ENCODE data around the gene SMCO3. TPM values are rescaled to one million over a fixed set of nuclear protein-coding genes. Genes with fewer than 3 reads are reported as not detected.
A peak's percentile ranks its signal among the peaks of the same experiment; 100 is the strongest.

Gene SMCO3
- total and polyA plus RNA-seq, 2 of the 13 experiments (the other 11 are each of a cell fraction or from before 2014, with no cell fraction given): 0.29 to 0.42 TPM

- TF ChIP-seq THAP11 (CRISPR knock-in tag; IDR thresholded peaks at IDR 0.05) (peak; percentile 15; the same call in 1 of the 2 replicates), ARID4A (CRISPR knock-in tag; IDR thresholded peaks at IDR 0.05; ENCODE audit: borderline replicate concordance) (peak; percentile 38; the same call in 1 of the 2 replicates), ZNF766 (CRISPR knock-in tag; IDR thresholded peaks at IDR 0.05; ENCODE audit: borderline replicate concordance) (peak; percentile 39; the same call in 1 of the 2 replicates), ZNF772 (CRISPR knock-in tag; IDR thresholded peaks at IDR 0.05) (0 out of 2 replicates have a peak, but pooled peaks have one; percentile 32), SOX6 (IDR thresholded peaks at IDR 0.05) (no peak), SOX6 (CRISPR knock-in tag; IDR thresholded peaks at IDR 0.05) (peak; percentile 82), KMT2A (CRISPR knock-in tag; IDR thresholded peaks at IDR 0.05) (peak; percentile 62; the same call in 1 of the 2 replicates), RXRB (CRISPR knock-in tag; IDR thresholded peaks at IDR 0.05; ENCODE audit: borderline replicate concordance) (peak; percentile 37; the same call in 1 of the 2 replicates), ZSCAN25 (CRISPR knock-in tag; IDR thresholded peaks at IDR 0.05) (0 out of 2 replicates have a peak, but pooled peaks have one; percentile 23), SOX5 (CRISPR knock-in tag; IDR thresholded peaks at IDR 0.05; ENCODE audit: borderline replicate concordance) (peak; percentile 69), SP140L (CRISPR knock-in tag; IDR thresholded peaks at IDR 0.05; ENCODE audit: borderline replicate concordance) (no peak), TOPORS (CRISPR knock-in tag; IDR thresholded peaks at IDR 0.05) (no peak), ZNF333 (CRISPR knock-in tag; IDR thresholded peaks at IDR 0.05; ENCODE audit: borderline replicate concordance) (no peak), HDAC1 (CRISPR knock-in tag; IDR thresholded peaks at IDR 0.05) (peak; percentile 51; the same call in 1 of the 2 replicates), ZNF143 (CRISPR knock-in tag; IDR thresholded peaks at IDR 0.05) (peak; percentile 27; the same call in 1 of the 2 replicates), WIZ (CRISPR knock-in tag; IDR thresholded peaks at IDR 0.05) (0 out of 2 replicates have a peak, but pooled peaks have one; percentile 59), ZNF777 (CRISPR knock-in tag; IDR thresholded peaks at IDR 0.05) (no peak), ZIK1 (CRISPR knock-in tag; IDR thresholded peaks at IDR 0.05; ENCODE audit: borderline replicate concordance, low read depth) (no peak), HMGXB3 (CRISPR knock-in tag; IDR thresholded peaks at IDR 0.05; ENCODE audit: borderline replicate concordance) (peak; percentile 60; the same call in 1 of the 2 replicates)
- TF ChIP-seq, protein P1, sequence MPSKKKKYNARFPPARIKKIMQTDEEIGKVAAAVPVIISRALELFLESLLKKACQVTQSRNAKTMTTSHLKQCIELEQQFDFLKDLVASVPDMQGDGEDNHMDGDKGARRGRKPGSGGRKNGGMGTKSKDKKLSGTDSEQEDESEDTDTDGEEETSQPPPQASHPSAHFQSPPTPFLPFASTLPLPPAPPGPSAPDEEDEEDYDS (CRISPR knock-in tag; IDR thresholded peaks at IDR 0.05): peak; percentile 73
- TF ChIP-seq, protein P2, sequence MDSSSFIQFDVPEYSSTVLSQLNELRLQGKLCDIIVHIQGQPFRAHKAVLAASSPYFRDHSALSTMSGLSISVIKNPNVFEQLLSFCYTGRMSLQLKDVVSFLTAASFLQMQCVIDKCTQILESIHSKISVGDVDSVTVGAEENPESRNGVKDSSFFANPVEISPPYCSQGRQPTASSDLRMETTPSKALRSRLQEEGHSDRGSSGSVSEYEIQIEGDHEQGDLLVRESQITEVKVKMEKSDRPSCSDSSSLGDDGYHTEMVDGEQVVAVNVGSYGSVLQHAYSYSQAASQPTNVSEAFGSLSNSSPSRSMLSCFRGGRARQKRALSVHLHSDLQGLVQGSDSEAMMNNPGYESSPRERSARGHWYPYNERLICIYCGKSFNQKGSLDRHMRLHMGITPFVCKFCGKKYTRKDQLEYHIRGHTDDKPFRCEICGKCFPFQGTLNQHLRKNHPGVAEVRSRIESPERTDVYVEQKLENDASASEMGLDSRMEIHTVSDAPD (CRISPR knock-in tag; IDR thresholded peaks at IDR 0.05): no peak
These were observed 29.5 kb upstream of the SMCO3 start, which contains the start of gene ART4 (continued) for GRCh38 chr12:14843425-14843887.
